ENCODE results near the gene LRRN2.

DNA sequence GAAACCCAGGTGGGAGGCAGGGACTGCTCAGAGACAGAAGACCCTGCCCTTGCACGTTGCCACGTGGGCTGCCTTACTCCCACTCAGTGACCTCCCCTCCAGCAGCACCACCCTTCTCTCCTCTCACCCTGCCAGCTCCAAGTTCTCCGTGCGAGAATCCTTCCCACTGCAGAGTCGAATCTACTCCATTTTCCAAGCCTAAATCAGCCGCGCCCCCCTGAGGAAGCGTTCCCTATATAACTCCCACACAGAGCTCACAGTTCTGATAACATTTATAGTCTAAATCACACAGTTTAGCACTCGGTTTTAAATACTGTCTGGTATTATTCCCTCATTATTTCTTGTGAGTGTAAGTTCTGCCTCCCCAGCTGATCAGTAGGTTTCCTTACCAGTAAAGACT is 7.7 kb downstream of the LRRN2 start:
- TF ChIP-seq, protein P1, sequence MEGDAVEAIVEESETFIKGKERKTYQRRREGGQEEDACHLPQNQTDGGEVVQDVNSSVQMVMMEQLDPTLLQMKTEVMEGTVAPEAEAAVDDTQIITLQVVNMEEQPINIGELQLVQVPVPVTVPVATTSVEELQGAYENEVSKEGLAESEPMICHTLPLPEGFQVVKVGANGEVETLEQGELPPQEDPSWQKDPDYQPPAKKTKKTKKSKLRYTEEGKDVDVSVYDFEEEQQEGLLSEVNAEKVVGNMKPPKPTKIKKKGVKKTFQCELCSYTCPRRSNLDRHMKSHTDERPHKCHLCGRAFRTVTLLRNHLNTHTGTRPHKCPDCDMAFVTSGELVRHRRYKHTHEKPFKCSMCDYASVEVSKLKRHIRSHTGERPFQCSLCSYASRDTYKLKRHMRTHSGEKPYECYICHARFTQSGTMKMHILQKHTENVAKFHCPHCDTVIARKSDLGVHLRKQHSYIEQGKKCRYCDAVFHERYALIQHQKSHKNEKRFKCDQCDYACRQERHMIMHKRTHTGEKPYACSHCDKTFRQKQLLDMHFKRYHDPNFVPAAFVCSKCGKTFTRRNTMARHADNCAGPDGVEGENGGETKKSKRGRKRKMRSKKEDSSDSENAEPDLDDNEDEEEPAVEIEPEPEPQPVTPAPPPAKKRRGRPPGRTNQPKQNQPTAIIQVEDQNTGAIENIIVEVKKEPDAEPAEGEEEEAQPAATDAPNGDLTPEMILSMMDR (IDR thresholded peaks at IDR 0.05), result no peak
- TF ChIP-seq RFX5 (IDR thresholded peaks at IDR 0.05; ENCODE audit: low read length) (no peak), TAF1 (IDR thresholded peaks at IDR 0.05; ENCODE audit: borderline replicate concordance, low read depth, low read length) (no peak), JUND (IDR thresholded peaks at IDR 0.05) (no peak), SMC3 (IDR thresholded peaks at IDR 0.05; ENCODE audit: low read depth, low read length) (no peak), NFIC (IDR thresholded peaks at IDR 0.05; ENCODE audit: borderline replicate concordance) (no peak), EZH2phosphoT487 (IDR thresholded peaks at IDR 0.05; ENCODE audit: borderline replicate concordance, low read depth) (no peak), EP300 (IDR thresholded peaks at IDR 0.05; ENCODE audit: borderline replicate concordance in 1 of 2, low read depth in 1 of 2, low read length in 1 of 2) (no peak), RAD21 (IDR thresholded peaks at IDR 0.05; ENCODE audit: low read length) (no peak), POLR2AphosphoS5 (IDR thresholded peaks at IDR 0.05; ENCODE audit: low read depth, low read length) (no peak), ELF1 (IDR thresholded peaks at IDR 0.05) (no peak), TCF12 (IDR thresholded peaks at IDR 0.05) (no peak)
- TF ChIP-seq, protein P2, sequence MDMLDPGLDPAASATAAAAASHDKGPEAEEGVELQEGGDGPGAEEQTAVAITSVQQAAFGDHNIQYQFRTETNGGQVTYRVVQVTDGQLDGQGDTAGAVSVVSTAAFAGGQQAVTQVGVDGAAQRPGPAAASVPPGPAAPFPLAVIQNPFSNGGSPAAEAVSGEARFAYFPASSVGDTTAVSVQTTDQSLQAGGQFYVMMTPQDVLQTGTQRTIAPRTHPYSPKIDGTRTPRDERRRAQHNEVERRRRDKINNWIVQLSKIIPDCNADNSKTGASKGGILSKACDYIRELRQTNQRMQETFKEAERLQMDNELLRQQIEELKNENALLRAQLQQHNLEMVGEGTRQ (IDR thresholded peaks at IDR 0.05; ENCODE audit: borderline replicate concordance, low read depth, low read length), result no peak
